ENCODE measurements around the gene CPNE9. TPM values are rescaled to one million over a fixed set of nuclear protein-coding genes. Genes with fewer than 3 reads are reported as not detected.

CPNE9 gene
- total and polyA plus RNA-seq, 8 donors: 0.15 to 0.40 (median 0.25) TPM; not detected in 2

- Histone ChIP-seq H3K27me3 (no peaks in the 10 kb centered on the region), H3K9me3 (no peaks in the 10 kb centered on the region), H3K4me1 (peaks cover 0 to 13% of the 10 kb centered on the region in 2 donors), H3K4me3 (no peak overlapping the region), H3K27ac (no peak overlapping the region), H3K36me3 (peaks cover 4 to 100% of the 10 kb centered on the region in 2 donors)
- no peak for TF ChIP-seq CTCF (IDR thresholded peaks at IDR 0.05)
- intact Hi-C loops (cut with DNase I): no loop called here
- no peak for DNase-seq
- ATAC-seq: no peak
These were observed 29.9 kb upstream of the CPNE9 start for GRCh38 chr3:9673752-9674151.

GRCh38 chr3:9675736-9676290, 27.8 kb upstream of the CPNE9 start:
- DNase-seq (no peak), ATAC-seq (no peak)
- H3K36me3 ChIP-seq: peaks cover 4 to 100% of the 10 kb centered on the region in 2 donors
- no peak overlapping the region for H3K4me3 ChIP-seq
- intact Hi-C loops (cut with DNase I): no loop called here
- H3K27me3 ChIP-seq: no peaks in the 10 kb centered on the region
- TF ChIP-seq CTCF (IDR thresholded peaks at IDR 0.05): no peak
- H3K9me3 ChIP-seq: no peaks in the 10 kb centered on the region
- H3K4me1 ChIP-seq: no peaks in the 10 kb centered on the region
- peak overlapping the region in 1 of 2 donors; percentile 5 for H3K27ac ChIP-seq

- DNase-seq (no peak), ATAC-seq (peak; percentile 74)
- peaks cover 0 to 100% of the 10 kb centered on the region in 2 donors for H3K36me3 ChIP-seq
- no peak overlapping the region for H3K4me3 ChIP-seq
- no peak for TF ChIP-seq CTCF (IDR thresholded peaks at IDR 0.05)
- H3K4me1 ChIP-seq: no peaks in the 10 kb centered on the region
- H3K27ac ChIP-seq: no peak overlapping the region
- intact Hi-C loops (cut with DNase I): no loop called here
- H3K27me3 ChIP-seq: no peaks in the 10 kb centered on the region
- no peaks in the 10 kb centered on the region for H3K9me3 ChIP-seq
These were observed 26.8 kb upstream of the CPNE9 start for GRCh38 chr3:9676785-9677184.

GRCh38 chr3:9678493-9678892, 25.1 kb upstream of the CPNE9 start:
- intact Hi-C loops (cut with DNase I): no loop called here
- Histone ChIP-seq H3K9me3 (no peaks in the 10 kb centered on the region), H3K4me1 (no peaks in the 10 kb centered on the region), H3K36me3 (peaks cover 0 to 100% of the 10 kb centered on the region in 2 donors), H3K4me3 (no peak overlapping the region), H3K27ac (no peak overlapping the region), H3K27me3 (no peaks in the 10 kb centered on the region)
- ATAC-seq (no peak), DNase-seq (no peak)
- no peak for TF ChIP-seq CTCF (IDR thresholded peaks at IDR 0.05)

- Histone ChIP-seq H3K36me3 (peaks cover 0 to 100% of the 10 kb centered on the region in 2 donors), H3K4me3 (no peak overlapping the region), H3K27me3 (no peaks in the 10 kb centered on the region), H3K9me3 (no peaks in the 10 kb centered on the region), H3K27ac (no peak overlapping the region), H3K4me1 (no peaks in the 10 kb centered on the region)
- DNase-seq (no peak), ATAC-seq (no peak)
- intact Hi-C loops (cut with DNase I): no loop called here
- TF ChIP-seq CTCF (IDR thresholded peaks at IDR 0.05): no peak
These were observed 24.1 kb upstream of the CPNE9 start for GRCh38 chr3:9679476-9680080.
